ENCODE results near the gene MXD1.
A peak's percentile ranks its signal among the peaks of the same experiment; 100 is the strongest.

MXD1 gene

GRCh38 chr2:69902213-69902922 lies 12.5 kb upstream of the MXD1 start:
- peak overlapping the region; percentile 30 for H3K4me3 ChIP-seq (ENCODE audit: low read depth, low read length)
- no peak for TF ChIP-seq CTCF (IDR thresholded peaks at IDR 0.05; ENCODE audit: borderline replicate concordance, insufficient read depth, low read depth, low read length)

- no peak for TF ChIP-seq CTCF (IDR thresholded peaks at IDR 0.05; ENCODE audit: borderline replicate concordance, insufficient read depth, low read depth, low read length)
- H3K4me3 ChIP-seq (ENCODE audit: low read depth, low read length): no peak overlapping the region
Observed at GRCh38 chr2:69907216-69907615, 7.7 kb upstream of the MXD1 start.

GRCh38 chr2:69911985-69912563 lies 2.8 kb upstream of the MXD1 start:
- TF ChIP-seq CTCF (IDR thresholded peaks at IDR 0.05; ENCODE audit: borderline replicate concordance, insufficient read depth, low read depth, low read length): peak; percentile 32; the same call in 1 of the 2 replicates
- no peak overlapping the region for H3K4me3 ChIP-seq (ENCODE audit: low read depth, low read length)

GRCh38 chr2:69914164-69914949 lies 552 bp upstream of the MXD1 start:
- TF ChIP-seq CTCF (IDR thresholded peaks at IDR 0.05; ENCODE audit: borderline replicate concordance, insufficient read depth, low read depth, low read length): 0 out of 2 replicates have a peak, but pooled peaks have one; percentile 5
- H3K4me3 ChIP-seq (ENCODE audit: low read depth, low read length): peak overlapping the region; percentile 70

GRCh38 chr2:69916106-69916505 lies 1.2 kb downstream of the MXD1 start:
- TF ChIP-seq CTCF (IDR thresholded peaks at IDR 0.05; ENCODE audit: borderline replicate concordance, insufficient read depth, low read depth, low read length): no peak
- H3K4me3 ChIP-seq (ENCODE audit: low read depth, low read length): no peak overlapping the region

- no peak overlapping the region for H3K4me3 ChIP-seq (ENCODE audit: low read depth, low read length)
- TF ChIP-seq CTCF (IDR thresholded peaks at IDR 0.05; ENCODE audit: borderline replicate concordance, insufficient read depth, low read depth, low read length): no peak
Observed at GRCh38 chr2:69917852-69918251, 2.9 kb downstream of the MXD1 start.

Measured in GM12875 (cell line).